Measurements from ENCODE around the gene BACH2.
A peak's percentile ranks its signal among the peaks of the same experiment; 100 is the strongest.

The BACH2 gene

GRCh38 chr6:90080876-90081481 is 215.7 kb downstream of the BACH2 start:
- peak; percentile 83 for ATAC-seq
- no peaks in the 10 kb centered on the region for H3K9me3 Mint-ChIP-seq
- no peaks in the 10 kb centered on the region for H3K27me3 Mint-ChIP-seq
- peaks cover 71% of the 10 kb centered on the region for H3K4me1 Mint-ChIP-seq
- H3K4me3 Mint-ChIP-seq = peak overlapping the region; percentile 84
- H3K36me3 Mint-ChIP-seq = peaks cover 36% of the 10 kb centered on the region
- H3K27ac Mint-ChIP-seq = peak overlapping the region; percentile 99

- H3K36me3 Mint-ChIP-seq = peaks cover 45% of the 10 kb centered on the region
- peak overlapping the region; percentile 99 for H3K27ac Mint-ChIP-seq
- H3K4me1 Mint-ChIP-seq = peaks cover 72% of the 10 kb centered on the region
- peak overlapping the region; percentile 84 for H3K4me3 Mint-ChIP-seq
- peak; percentile 62 for ATAC-seq
- H3K9me3 Mint-ChIP-seq = no peaks in the 10 kb centered on the region
- H3K27me3 Mint-ChIP-seq = no peaks in the 10 kb centered on the region
Measured at GRCh38 chr6:90079560-90080490, 216.8 kb downstream of the BACH2 start.

- peak overlapping the region; percentile 84 for H3K4me3 Mint-ChIP-seq
- H3K9me3 Mint-ChIP-seq = no peaks in the 10 kb centered on the region
- peak; percentile 69 for ATAC-seq
- no peaks in the 10 kb centered on the region for H3K27me3 Mint-ChIP-seq
- peaks cover 72% of the 10 kb centered on the region for H3K4me1 Mint-ChIP-seq
- H3K36me3 Mint-ChIP-seq = peaks cover 54% of the 10 kb centered on the region
- H3K27ac Mint-ChIP-seq = peak overlapping the region; percentile 99
Measured at GRCh38 chr6:90078513-90079289, 217.9 kb downstream of the BACH2 start.

DNA sequence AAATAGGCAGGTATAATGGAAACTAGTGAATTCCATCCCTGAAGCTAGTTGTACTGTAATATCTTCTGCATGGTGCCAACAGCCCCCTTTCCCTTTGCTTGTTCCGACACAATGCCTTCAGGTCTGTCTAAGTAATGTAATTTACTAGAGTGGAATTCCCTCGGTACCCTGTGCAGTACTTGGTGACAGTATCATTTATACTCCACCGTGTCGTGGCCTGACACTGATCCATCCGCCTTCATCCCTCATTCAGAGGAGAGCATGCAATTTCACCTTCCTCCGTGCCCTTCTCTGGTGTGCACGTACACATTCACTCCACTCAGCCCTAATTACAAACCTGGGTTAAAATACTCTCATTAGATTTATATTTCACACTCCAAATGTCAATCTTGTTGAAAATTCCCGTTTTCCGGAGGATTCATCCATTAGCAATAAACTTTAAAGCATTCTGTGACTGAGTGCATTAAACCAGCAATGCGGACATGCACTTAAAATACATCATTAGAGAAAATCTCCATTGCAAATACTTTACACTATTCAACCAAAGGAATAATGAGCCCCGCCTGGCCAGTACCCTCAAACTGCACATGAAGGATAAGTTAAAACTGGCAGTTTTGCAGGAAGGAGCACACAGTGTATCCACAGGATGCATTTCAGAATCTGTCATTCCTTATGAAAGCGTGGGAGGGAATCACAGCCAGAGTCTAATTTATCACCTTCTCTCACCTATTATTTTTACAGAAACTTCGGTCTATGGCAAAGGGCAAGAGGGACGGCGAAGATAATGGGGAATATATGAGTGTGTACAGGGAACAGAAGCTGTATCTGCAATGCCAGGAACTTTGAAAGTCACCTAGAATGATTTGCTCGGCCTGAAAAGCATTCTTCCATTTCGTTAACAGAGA is 219.9 kb downstream of the BACH2 start:
- peaks cover 63% of the 10 kb centered on the region for H3K36me3 Mint-ChIP-seq
- peaks cover 80% of the 10 kb centered on the region for H3K4me1 Mint-ChIP-seq
- H3K4me3 Mint-ChIP-seq = peak overlapping the region; percentile 84
- H3K27me3 Mint-ChIP-seq = no peaks in the 10 kb centered on the region
- H3K9me3 Mint-ChIP-seq = no peaks in the 10 kb centered on the region
- H3K27ac Mint-ChIP-seq = no peak overlapping the region
- no peak for ATAC-seq

GRCh38 chr6:90074161-90074850 is 222.3 kb downstream of the BACH2 start:
- ATAC-seq = no peak
- Mint-ChIP-seq H3K36me3 (peaks cover 81% of the 10 kb centered on the region), H3K4me1 (peaks cover 91% of the 10 kb centered on the region), H3K4me3 (peak overlapping the region; percentile 44), H3K9me3 (no peaks in the 10 kb centered on the region), H3K27me3 (no peaks in the 10 kb centered on the region), H3K27ac (peak overlapping the region; percentile 66)

- peak overlapping the region; percentile 67 for H3K4me3 Mint-ChIP-seq
- no peaks in the 10 kb centered on the region for H3K27me3 Mint-ChIP-seq
- H3K9me3 Mint-ChIP-seq = no peaks in the 10 kb centered on the region
- peak overlapping the region; percentile 66 for H3K27ac Mint-ChIP-seq
- ATAC-seq = no peak
- peaks cover 80% of the 10 kb centered on the region for H3K36me3 Mint-ChIP-seq
- H3K4me1 Mint-ChIP-seq = peaks cover 91% of the 10 kb centered on the region
Measured at GRCh38 chr6:90072935-90073464, 223.6 kb downstream of the BACH2 start.

- H3K36me3 Mint-ChIP-seq = peaks cover 76% of the 10 kb centered on the region
- H3K27ac Mint-ChIP-seq = peak overlapping the region; percentile 66
- H3K4me3 Mint-ChIP-seq = peak overlapping the region; percentile 67
- H3K4me1 Mint-ChIP-seq = peaks cover 93% of the 10 kb centered on the region
- H3K27me3 Mint-ChIP-seq = no peaks in the 10 kb centered on the region
- H3K9me3 Mint-ChIP-seq = no peaks in the 10 kb centered on the region
- peak; percentile 52 for ATAC-seq
Measured at GRCh38 chr6:90072501-90072900, 224.1 kb downstream of the BACH2 start.

DNA sequence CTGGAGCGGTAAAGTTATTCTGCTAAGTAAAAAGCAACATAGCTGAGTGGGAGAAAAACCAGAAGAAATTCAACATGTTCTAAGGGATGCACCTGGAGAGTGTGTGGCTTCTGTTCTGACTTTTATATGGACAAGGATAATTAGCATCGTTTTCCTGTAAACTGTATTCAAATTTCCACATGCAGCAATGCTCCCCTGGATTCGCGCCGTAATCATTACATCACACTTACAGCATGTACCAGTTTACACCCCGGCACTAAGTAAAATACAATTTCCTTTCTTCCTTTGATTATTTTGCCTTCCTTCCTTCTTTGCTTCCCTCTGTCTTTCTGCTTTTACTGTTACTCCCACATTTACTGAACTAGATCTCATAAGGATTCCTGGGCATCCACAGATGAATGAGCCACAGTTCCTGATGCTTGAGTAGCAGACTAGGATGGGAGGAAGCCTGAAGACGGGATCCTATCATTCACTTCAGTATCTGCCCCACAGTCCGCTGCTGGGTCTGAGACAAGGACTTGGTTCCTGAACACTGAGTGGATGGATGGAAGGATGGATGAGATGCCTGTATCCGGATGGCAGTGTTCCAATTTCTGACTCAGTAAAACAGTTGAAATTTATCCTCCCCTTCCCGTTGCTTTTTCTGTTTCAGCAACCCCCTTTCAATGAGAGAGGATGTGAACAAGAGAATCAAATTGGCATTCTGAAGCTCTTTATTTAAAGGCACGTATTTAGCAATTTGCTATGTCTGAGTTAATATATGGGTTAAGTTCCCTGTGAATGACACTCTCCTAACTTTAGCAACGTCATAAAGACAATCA is 227.7 kb downstream of the BACH2 start:
- Mint-ChIP-seq H3K4me1 (peaks cover 89% of the 10 kb centered on the region), H3K36me3 (peaks cover 70% of the 10 kb centered on the region), H3K27me3 (no peaks in the 10 kb centered on the region), H3K4me3 (no peak overlapping the region), H3K27ac (peak overlapping the region; percentile 26), H3K9me3 (no peaks in the 10 kb centered on the region)
- ATAC-seq = no peak

DNA sequence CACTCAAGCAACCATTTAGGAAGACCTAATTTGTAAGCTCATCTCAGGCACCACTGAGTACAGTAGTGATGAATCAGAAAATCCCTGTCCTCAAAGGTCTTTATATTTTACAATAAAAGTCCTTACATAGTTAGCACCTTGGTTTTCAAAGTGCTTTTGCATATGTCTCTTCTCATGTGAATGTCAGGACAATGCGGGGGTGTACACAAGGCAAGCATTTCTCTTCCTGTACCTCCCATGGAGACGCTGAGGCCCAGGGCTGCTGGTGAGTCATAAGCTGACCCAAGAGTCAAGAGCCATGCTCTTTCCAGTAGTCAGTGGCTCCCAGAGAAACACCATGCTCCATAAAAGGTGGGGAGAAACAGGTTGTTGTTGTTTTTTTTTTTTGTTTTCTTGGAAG is 228.4 kb downstream of the BACH2 start:
- no peak overlapping the region for H3K27ac Mint-ChIP-seq
- peak; percentile 66 for ATAC-seq
- peaks cover 85% of the 10 kb centered on the region for H3K4me1 Mint-ChIP-seq

DNA sequence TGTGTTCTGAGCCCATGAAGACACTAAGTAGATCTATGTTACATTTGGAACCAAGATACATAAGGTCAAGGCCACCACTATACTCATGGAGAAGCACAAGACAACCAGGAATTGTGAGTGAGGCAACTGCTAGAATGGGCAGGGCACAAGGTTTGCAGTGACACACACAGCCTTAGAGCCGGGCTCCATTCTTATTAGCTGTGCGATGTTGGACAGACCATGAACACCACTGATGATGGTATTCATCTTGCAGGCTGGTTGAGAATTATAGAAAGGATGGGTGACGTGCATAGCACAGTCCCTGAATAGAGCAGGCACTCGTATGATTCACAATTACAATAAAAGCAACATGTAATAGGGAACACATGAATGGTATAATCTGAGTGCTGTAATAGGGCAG is 229.9 kb downstream of the BACH2 start:
- H3K27ac Mint-ChIP-seq = peak overlapping the region; percentile 40
- no peak for ATAC-seq
- no peak overlapping the region for H3K4me3 Mint-ChIP-seq
- H3K4me1 Mint-ChIP-seq = peaks cover 70% of the 10 kb centered on the region
- H3K36me3 Mint-ChIP-seq = peaks cover 66% of the 10 kb centered on the region
- no peaks in the 10 kb centered on the region for H3K9me3 Mint-ChIP-seq
- H3K27me3 Mint-ChIP-seq = no peaks in the 10 kb centered on the region

More for the DNA sequence above, 228.4 kb downstream of the BACH2 start:
- H3K9me3 Mint-ChIP-seq = no peaks in the 10 kb centered on the region
- no peaks in the 10 kb centered on the region for H3K27me3 Mint-ChIP-seq
- H3K36me3 Mint-ChIP-seq = peaks cover 69% of the 10 kb centered on the region
- no peak overlapping the region for H3K4me3 Mint-ChIP-seq

GRCh38 chr6:90065173-90065572 is 231.5 kb downstream of the BACH2 start:
- Mint-ChIP-seq H3K9me3 (no peaks in the 10 kb centered on the region), H3K4me1 (peaks cover 56% of the 10 kb centered on the region), H3K27ac (no peak overlapping the region), H3K36me3 (peaks cover 52% of the 10 kb centered on the region), H3K4me3 (no peak overlapping the region), H3K27me3 (no peaks in the 10 kb centered on the region)
- ATAC-seq = no peak

DNA sequence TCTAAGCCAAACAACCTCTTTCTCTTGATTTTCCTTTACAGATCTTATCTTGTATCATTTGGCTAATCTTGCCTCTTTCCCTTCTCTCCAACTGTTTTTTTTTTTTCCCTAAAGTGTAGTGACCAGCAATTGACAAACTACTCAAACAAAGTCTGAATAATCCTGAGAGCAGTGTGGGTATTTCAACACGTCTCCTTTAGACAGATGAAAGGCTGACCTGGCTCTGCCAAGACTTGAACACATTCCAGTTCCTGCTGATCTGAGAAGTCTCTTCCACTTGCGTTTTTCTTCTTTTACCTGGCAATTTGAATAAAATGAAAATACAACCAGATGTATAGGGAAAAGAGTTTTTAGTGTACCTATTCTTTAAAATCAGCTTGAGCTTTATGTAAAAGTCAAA is 234.0 kb downstream of the BACH2 start:
- H3K36me3 Mint-ChIP-seq = peaks cover 43% of the 10 kb centered on the region

DNA sequence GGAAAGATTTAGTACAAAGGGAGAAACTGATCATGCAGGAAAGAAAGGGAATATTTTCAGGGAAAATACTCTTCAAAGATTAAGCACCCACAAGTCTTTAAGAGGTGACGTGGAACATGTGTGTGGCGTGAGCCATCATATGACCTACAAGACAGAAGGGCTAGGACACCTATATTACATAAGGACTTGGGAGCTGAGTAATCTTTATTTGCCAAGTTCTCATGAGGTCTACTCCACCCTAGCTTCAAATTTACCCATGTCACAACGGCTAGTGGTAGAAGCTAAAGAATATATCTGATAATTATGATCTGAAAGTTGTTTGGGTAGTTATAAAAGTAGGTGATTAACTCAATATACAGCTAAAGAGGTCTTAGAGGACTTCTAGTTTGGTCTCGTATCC is 234.6 kb downstream of the BACH2 start:
- Mint-ChIP-seq H3K36me3 (peaks cover 43% of the 10 kb centered on the region), H3K27ac (no peak overlapping the region), H3K4me3 (no peak overlapping the region), H3K27me3 (no peaks in the 10 kb centered on the region), H3K9me3 (no peaks in the 10 kb centered on the region), H3K4me1 (peaks cover 41% of the 10 kb centered on the region)
- no peak for ATAC-seq

More for the DNA sequence above, 234.0 kb downstream of the BACH2 start:
- Mint-ChIP-seq H3K27me3 (no peaks in the 10 kb centered on the region), H3K9me3 (no peaks in the 10 kb centered on the region), H3K4me1 (peaks cover 41% of the 10 kb centered on the region), H3K4me3 (no peak overlapping the region), H3K27ac (no peak overlapping the region)
- ATAC-seq = no peak

Data from stimulated activated memory B cell treated with anti-CD40 and anti-IgM and Interleukin-4, amounts not matched to agents 10 μg/mL and 1 μg/mL and 100 μg/mL, for 72 hours (primary cell).